ENCODE results near the gene RXRB.

GRCh38 chr6:33156561-33156960, 43.9 kb downstream of the RXRB start:
- TF ChIP-seq, protein P1, sequence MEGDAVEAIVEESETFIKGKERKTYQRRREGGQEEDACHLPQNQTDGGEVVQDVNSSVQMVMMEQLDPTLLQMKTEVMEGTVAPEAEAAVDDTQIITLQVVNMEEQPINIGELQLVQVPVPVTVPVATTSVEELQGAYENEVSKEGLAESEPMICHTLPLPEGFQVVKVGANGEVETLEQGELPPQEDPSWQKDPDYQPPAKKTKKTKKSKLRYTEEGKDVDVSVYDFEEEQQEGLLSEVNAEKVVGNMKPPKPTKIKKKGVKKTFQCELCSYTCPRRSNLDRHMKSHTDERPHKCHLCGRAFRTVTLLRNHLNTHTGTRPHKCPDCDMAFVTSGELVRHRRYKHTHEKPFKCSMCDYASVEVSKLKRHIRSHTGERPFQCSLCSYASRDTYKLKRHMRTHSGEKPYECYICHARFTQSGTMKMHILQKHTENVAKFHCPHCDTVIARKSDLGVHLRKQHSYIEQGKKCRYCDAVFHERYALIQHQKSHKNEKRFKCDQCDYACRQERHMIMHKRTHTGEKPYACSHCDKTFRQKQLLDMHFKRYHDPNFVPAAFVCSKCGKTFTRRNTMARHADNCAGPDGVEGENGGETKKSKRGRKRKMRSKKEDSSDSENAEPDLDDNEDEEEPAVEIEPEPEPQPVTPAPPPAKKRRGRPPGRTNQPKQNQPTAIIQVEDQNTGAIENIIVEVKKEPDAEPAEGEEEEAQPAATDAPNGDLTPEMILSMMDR (IDR thresholded peaks at IDR 0.05), result no peak
- TF ChIP-seq POLR2A (IDR thresholded peaks at IDR 0.05; ENCODE audit: low read length), result no peak
- TF ChIP-seq, protein P2, sequence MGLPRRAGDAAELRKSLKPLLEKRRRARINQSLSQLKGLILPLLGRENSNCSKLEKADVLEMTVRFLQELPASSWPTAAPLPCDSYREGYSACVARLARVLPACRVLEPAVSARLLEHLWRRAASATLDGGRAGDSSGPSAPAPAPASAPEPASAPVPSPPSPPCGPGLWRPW (IDR thresholded peaks at IDR 0.05), result no peak
- TF ChIP-seq, protein P3, sequence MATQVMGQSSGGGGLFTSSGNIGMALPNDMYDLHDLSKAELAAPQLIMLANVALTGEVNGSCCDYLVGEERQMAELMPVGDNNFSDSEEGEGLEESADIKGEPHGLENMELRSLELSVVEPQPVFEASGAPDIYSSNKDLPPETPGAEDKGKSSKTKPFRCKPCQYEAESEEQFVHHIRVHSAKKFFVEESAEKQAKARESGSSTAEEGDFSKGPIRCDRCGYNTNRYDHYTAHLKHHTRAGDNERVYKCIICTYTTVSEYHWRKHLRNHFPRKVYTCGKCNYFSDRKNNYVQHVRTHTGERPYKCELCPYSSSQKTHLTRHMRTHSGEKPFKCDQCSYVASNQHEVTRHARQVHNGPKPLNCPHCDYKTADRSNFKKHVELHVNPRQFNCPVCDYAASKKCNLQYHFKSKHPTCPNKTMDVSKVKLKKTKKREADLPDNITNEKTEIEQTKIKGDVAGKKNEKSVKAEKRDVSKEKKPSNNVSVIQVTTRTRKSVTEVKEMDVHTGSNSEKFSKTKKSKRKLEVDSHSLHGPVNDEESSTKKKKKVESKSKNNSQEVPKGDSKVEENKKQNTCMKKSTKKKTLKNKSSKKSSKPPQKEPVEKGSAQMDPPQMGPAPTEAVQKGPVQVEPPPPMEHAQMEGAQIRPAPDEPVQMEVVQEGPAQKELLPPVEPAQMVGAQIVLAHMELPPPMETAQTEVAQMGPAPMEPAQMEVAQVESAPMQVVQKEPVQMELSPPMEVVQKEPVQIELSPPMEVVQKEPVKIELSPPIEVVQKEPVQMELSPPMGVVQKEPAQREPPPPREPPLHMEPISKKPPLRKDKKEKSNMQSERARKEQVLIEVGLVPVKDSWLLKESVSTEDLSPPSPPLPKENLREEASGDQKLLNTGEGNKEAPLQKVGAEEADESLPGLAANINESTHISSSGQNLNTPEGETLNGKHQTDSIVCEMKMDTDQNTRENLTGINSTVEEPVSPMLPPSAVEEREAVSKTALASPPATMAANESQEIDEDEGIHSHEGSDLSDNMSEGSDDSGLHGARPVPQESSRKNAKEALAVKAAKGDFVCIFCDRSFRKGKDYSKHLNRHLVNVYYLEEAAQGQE (IDR thresholded peaks at IDR 0.05), result no peak

All from A549 (cell line).